Measurements from ENCODE around the gene KCTD17. TPM values are rescaled to one million over a fixed set of nuclear protein-coding genes. Genes with fewer than 3 reads are reported as not detected.

Gene KCTD17
- total and polyA plus RNA-seq, 2 of the 4 experiments (the other 2 are of a cell fraction), result 28.3 to 37.3 TPM

GRCh38 chr22:37016134-37016910 is 35.2 kb upstream of the KCTD17 start:
- no peak for DNase-seq
- no peak overlapping the region for H4K8ac ChIP-seq (ENCODE audit: low read depth in 2 of 2, low read length in 2 of 2)
- no peak overlapping the region for H2AFZ ChIP-seq (replicated peaks; ENCODE audit: low read length, poor library complexity)
- no TSS peak for BruUV-seq (replicated peaks)
- peaks cover 7% of the 10 kb centered on the region for H3K4me1 ChIP-seq (ENCODE audit: control insufficient read depth, insufficient read depth, low read length)
- no peak overlapping the region for H3K14ac ChIP-seq (replicated peaks; ENCODE audit: low read depth, low read length)
- H3K23ac ChIP-seq (ENCODE audit: low read depth, low read length), result no peak overlapping the region
- H3K9me1 ChIP-seq (ENCODE audit: insufficient read depth, low read length), result peaks cover 5% of the 10 kb centered on the region; the same call in 1 of the 2 replicates
- H2BK120ac ChIP-seq (ENCODE audit: low read depth, low read length), result no peak overlapping the region
- in situ Hi-C loops (cut with MboI; ENCODE audit: low sequenced_read_pairs), result no loop called here
- no peak overlapping the region for H2BK20ac ChIP-seq (ENCODE audit: low read depth, low read length)
- no peaks in the 10 kb centered on the region for H3K27me3 ChIP-seq (ENCODE audit: control insufficient read depth, insufficient read depth, low read length)
- H3K18ac ChIP-seq (ENCODE audit: low read depth, low read length), result no peak overlapping the region
- H3K27ac ChIP-seq (ENCODE audit: insufficient read depth, low read length), result no peak overlapping the region
- no peak overlapping the region for H4K91ac ChIP-seq (ENCODE audit: insufficient read depth, low read depth, low read length)
- H3K4ac ChIP-seq (ENCODE audit: low read depth, low read length), result no peak overlapping the region
- H3K56ac ChIP-seq (ENCODE audit: extremely low read depth, insufficient read depth, low read length), result no peak overlapping the region
- no peak overlapping the region for H3K9ac ChIP-seq (ENCODE audit: low read depth, low read length)
- H4K5ac ChIP-seq (ENCODE audit: low read depth, low read length), result no peak overlapping the region
- ChIA-PET POLR2A (ENCODE audit: unreplicated experiment) (no interaction called here), CTCF (interaction anchor here (1.5 kb wide), 1 partner anchor 30 kb away, joined by 3 read pairs; no protein-coding TSS in a partner anchor)
- no peak for ATAC-seq (ENCODE audit: low read depth)
- no peak overlapping the region for H2BK15ac ChIP-seq (ENCODE audit: low read depth, low read length)
- H2AK5ac ChIP-seq (ENCODE audit: low read depth, low read length), result no peak overlapping the region
- no peak overlapping the region for H3K4me3 ChIP-seq (ENCODE audit: insufficient read depth, low read depth, low read length)
- no peak overlapping the region for H2BK5ac ChIP-seq (ENCODE audit: low read depth, low read length, poor library complexity, severe bottlenecking)
- WGBS, 2 experiments (ENCODE audit: extremely low coverage in 2 of 2, insufficient read length in 1 of 2), result 40% methylated on average over 1 of the region's 14 CpGs; no CpG with 5 or more reads in 1 of the 2 experiments
- no peak overlapping the region for H3K4me2 ChIP-seq (ENCODE audit: low read depth, low read length)
- TF ChIP-seq FOS (IDR thresholded peaks at IDR 0.05; ENCODE audit: low read depth, low read length) (no peak), CTCF (conservative IDR thresholded peaks at IDR 0.05; ENCODE audit: low read depth, low read length) (no peak), NFE2L2 (IDR thresholded peaks at IDR 0.05; ENCODE audit: low read depth, low read length) (no peak), POLR2A (IDR thresholded peaks at IDR 0.05; ENCODE audit: low read depth, low read length) (no peak), CEBPB (IDR thresholded peaks at IDR 0.05; ENCODE audit: low read depth, low read length) (no peak), USF2 (IDR thresholded peaks at IDR 0.05; ENCODE audit: low read depth, low read length) (no peak)
- no peaks in the 10 kb centered on the region for H3K9me3 ChIP-seq (ENCODE audit: control insufficient read depth, insufficient read depth, low read length)
- H3K79me1 ChIP-seq (ENCODE audit: low read depth in 1 of 2, low read length in 2 of 2), result peaks cover 15 to 41% of the 10 kb centered on the region in 2 experiments
- H2AK9ac ChIP-seq (replicated peaks; ENCODE audit: low read depth, low read length, poor library complexity), result no peak overlapping the region
- dilution Hi-C loops (cut with HindIII; ENCODE audit: low sequenced_read_pairs, unreplicated experiment), result no loop called here
- intact Hi-C loops (cut with micrococcal nuclease), result no loop called here
- H4K20me1 ChIP-seq (ENCODE audit: insufficient read depth, low read length), result peaks cover 23% of the 10 kb centered on the region
- H3K36me3 ChIP-seq (ENCODE audit: control insufficient read depth, insufficient read depth, low read length), result peaks cover 12% of the 10 kb centered on the region

All from IMR-90 (cell line).